ENCODE results near the gene STXBP2. TPM values are rescaled to one million over a fixed set of nuclear protein-coding genes. Genes with fewer than 3 reads are reported as not detected.
A peak's percentile ranks its signal among the peaks of the same experiment; 100 is the strongest.

Gene STXBP2
- polyA plus RNA-seq, 6 donors from 2014 or later: 71.0 to 86.2 (median 79.5) TPM

GRCh38 chr19:7670790-7671189, 33.9 kb downstream of the STXBP2 start:
- Mint-ChIP-seq H3K4me1 (peaks cover 13 to 21% (median 14%) of the 10 kb centered on the region in 3 donors), H3K4me3 (peak overlapping the region in 4 of 8 donors; percentile 33 to 61 (median 54)), H3K9me3 (peaks cover 0 to 10% (median 2%) of the 10 kb centered on the region in 7 donors), H3K27ac (no peak overlapping the region), H3K27me3 (peaks cover 42 to 74% (median 52%) of the 10 kb centered on the region in 3 donors), H3K36me3 (no peaks in the 10 kb centered on the region)
- DNase-seq (no peak), ATAC-seq (ENCODE audit: low read depth in 2 of 2) (peak; percentile 17 to 29)

DNA sequence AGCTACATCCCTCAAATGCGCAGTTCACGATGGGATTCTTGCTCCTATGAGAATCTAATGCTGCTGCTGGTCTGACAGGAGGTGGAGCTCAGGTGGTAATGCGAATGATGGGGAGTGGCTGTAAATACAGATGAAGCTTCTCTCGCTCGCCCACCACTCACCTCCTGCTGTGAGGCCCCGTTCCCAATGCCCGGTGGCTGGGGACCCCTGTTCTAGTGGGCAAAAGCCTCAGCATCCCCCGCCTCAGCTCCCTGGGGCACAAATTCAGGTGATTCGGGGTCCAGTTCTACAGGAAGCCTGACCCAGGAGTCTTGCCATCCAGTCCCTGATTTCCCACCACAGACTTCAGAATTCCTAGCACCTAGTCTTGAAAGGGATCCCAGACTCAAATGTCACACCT, 35.6 kb downstream of the STXBP2 start:
- H3K4me3 Mint-ChIP-seq: no peak overlapping the region
- H3K27me3 Mint-ChIP-seq: peaks cover 39 to 74% (median 52%) of the 10 kb centered on the region in 3 donors
- DNase-seq: no peak
- peaks cover 27 to 38% (median 32%) of the 10 kb centered on the region in 3 donors for H3K4me1 Mint-ChIP-seq
- no peak overlapping the region for H3K27ac Mint-ChIP-seq
- peaks cover 0 to 10% (median 2%) of the 10 kb centered on the region in 7 donors for H3K9me3 Mint-ChIP-seq
- H3K36me3 Mint-ChIP-seq: no peaks in the 10 kb centered on the region
- no peak for ATAC-seq (ENCODE audit: low read depth in 2 of 2)

GRCh38 chr19:7674010-7675005, 37.4 kb downstream of the STXBP2 start:
- Mint-ChIP-seq H3K4me1 (peaks cover 32 to 51% (median 42%) of the 10 kb centered on the region in 3 donors), H3K36me3 (no peaks in the 10 kb centered on the region), H3K9me3 (peaks cover 0 to 10% (median 2%) of the 10 kb centered on the region in 7 donors), H3K27me3 (peaks cover 40 to 64% (median 48%) of the 10 kb centered on the region in 3 donors), H3K27ac (no peak overlapping the region), H3K4me3 (peak overlapping the region in 1 of 8 donors; percentile 35)
- ATAC-seq (ENCODE audit: low read depth in 2 of 2) (no peak), DNase-seq (no peak)

GRCh38 chr19:7676376-7676775, 39.5 kb downstream of the STXBP2 start:
- Mint-ChIP-seq H3K4me3 (peak overlapping the region in 7 of 8 donors; percentile 43 to 86 (median 59)), H3K27me3 (peaks cover 30 to 45% (median 33%) of the 10 kb centered on the region in 3 donors), H3K36me3 (no peaks in the 10 kb centered on the region), H3K9me3 (peaks cover 0 to 10% (median 2%) of the 10 kb centered on the region in 7 donors), H3K4me1 (peaks cover 31 to 56% (median 44%) of the 10 kb centered on the region in 3 donors), H3K27ac (peak overlapping the region in 4 of 6 donors; percentile 9 to 81 (median 68))
- DNase-seq (peak; percentile 39), ATAC-seq (ENCODE audit: low read depth in 2 of 2) (no peak)

GRCh38 chr19:7676854-7677253, 39.9 kb downstream of the STXBP2 start, which contains the start of gene MCEMP1:
TSS of gene MCEMP1 (plus strand) at chr19:7677090. CDS start at chr19:7677121, 31 bp downstream.
- Mint-ChIP-seq H3K27ac (peak within 1 kb of the TSS; percentile 9 to 94 (median 80)), H3K27me3 (peaks cover 27 to 40% (median 29%) of the 10 kb centered on the region in 3 donors), H3K4me1 (peaks cover 36 to 61% (median 48%) of the 10 kb centered on the region in 3 donors), H3K36me3 (no peaks in the 10 kb centered on the region), H3K9me3 (peaks cover 0 to 10% (median 2%) of the 10 kb centered on the region in 7 donors), H3K4me3 (peak within 1 kb of the TSS; percentile 43 to 86 (median 60))
- ATAC-seq (ENCODE audit: low read depth in 2 of 2): no peak
- DNase-seq: no peak

GRCh38 chr19:7677669-7678311, 40.9 kb downstream of the STXBP2 start:
- ATAC-seq (ENCODE audit: low read depth in 2 of 2): no peak
- H3K27ac Mint-ChIP-seq: peak overlapping the region; percentile 24 to 94 (median 67)
- H3K36me3 Mint-ChIP-seq: no peaks in the 10 kb centered on the region
- peaks cover 20 to 36% (median 26%) of the 10 kb centered on the region in 3 donors for H3K27me3 Mint-ChIP-seq
- peaks cover 0 to 10% (median 2%) of the 10 kb centered on the region in 7 donors for H3K9me3 Mint-ChIP-seq
- peaks cover 40 to 67% (median 53%) of the 10 kb centered on the region in 3 donors for H3K4me1 Mint-ChIP-seq
- peak overlapping the region in 3 of 8 donors; percentile 4 to 57 (median 20) for H3K4me3 Mint-ChIP-seq
- DNase-seq: no peak

DNA sequence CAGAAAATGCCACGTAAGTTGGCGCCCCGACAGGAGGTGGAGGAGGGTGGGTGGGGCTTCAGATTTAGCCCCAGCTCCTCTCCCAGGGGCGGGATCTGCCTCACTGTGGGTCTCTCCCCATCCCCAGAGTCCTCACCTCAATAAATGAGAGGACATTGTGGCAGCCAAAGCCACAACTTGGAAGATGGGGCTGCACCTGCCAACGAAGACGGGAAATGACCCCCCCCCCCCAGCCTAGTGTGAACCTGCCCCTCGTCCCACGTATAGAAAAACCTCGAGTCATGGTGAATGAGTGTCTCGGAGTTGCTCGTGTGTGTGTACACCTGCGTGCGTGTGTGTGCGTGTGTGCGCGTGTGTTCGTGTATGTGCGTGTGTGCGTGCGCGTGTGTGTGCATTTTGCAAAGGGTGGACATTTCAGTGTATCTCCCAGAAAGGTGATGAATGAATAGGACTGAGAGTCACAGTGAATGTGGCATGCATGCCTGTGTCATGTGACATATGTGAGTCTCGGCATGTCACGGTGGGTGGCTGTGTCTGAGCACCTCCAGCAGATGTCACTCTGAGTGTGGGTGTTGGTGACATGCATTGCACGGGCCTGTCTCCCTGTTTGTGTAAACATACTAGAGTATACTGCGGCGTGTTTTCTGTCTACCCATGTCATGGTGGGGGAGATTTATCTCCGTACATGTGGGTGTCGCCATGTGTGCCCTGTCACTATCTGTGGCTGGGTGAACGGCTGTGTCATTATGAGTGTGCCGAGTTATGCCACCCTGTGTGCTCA, 42.3 kb downstream of the STXBP2 start:
- Mint-ChIP-seq H3K36me3 (no peaks in the 10 kb centered on the region), H3K4me1 (peaks cover 41 to 68% (median 61%) of the 10 kb centered on the region in 3 donors), H3K4me3 (peak overlapping the region; percentile 60 to 96 (median 80)), H3K27me3 (peaks cover 10 to 22% (median 15%) of the 10 kb centered on the region in 3 donors), H3K9me3 (peaks cover 0 to 7% (median 2%) of the 10 kb centered on the region in 7 donors), H3K27ac (peak overlapping the region; percentile 78 to 99 (median 95))
- ATAC-seq (ENCODE audit: low read depth in 2 of 2) (peak; percentile 77), DNase-seq (peak; percentile 81)

- ATAC-seq (ENCODE audit: low read depth in 2 of 2) (no peak), DNase-seq (no peak)
- peak overlapping the region; percentile 78 to 99 (median 95) for H3K27ac Mint-ChIP-seq
- H3K4me1 Mint-ChIP-seq: peaks cover 41 to 63% (median 61%) of the 10 kb centered on the region in 3 donors
- peaks cover 0 to 2% (median 0%) of the 10 kb centered on the region in 7 donors for H3K9me3 Mint-ChIP-seq
- H3K4me3 Mint-ChIP-seq: peak overlapping the region; percentile 72 to 96 (median 80)
- H3K36me3 Mint-ChIP-seq: no peaks in the 10 kb centered on the region
- peaks cover 9 to 15% (median 10%) of the 10 kb centered on the region in 3 donors for H3K27me3 Mint-ChIP-seq
These were observed 43.1 kb downstream of the STXBP2 start for GRCh38 chr19:7679771-7680605.

- H3K4me1 Mint-ChIP-seq: peaks cover 47 to 68% (median 66%) of the 10 kb centered on the region in 3 donors
- peak within 1 kb of the TSS; percentile 82 to 98 (median 95) for H3K4me3 Mint-ChIP-seq
These were observed 43.9 kb downstream of the STXBP2 start, which contains the start of gene TRAPPC5 for GRCh38 chr19:7680606-7681339. TSS of gene TRAPPC5 (plus strand) at chr19:7680833. CDS start at chr19:7682254, 1,421 bp downstream.

GRCh38 chr19:7681340-7682174, 44.6 kb downstream of the STXBP2 start:
- ATAC-seq (ENCODE audit: low read depth in 2 of 2) (peak; percentile 58 to 62), DNase-seq (peak; percentile 86)
- peaks cover 0 to 2% (median 0%) of the 10 kb centered on the region in 7 donors for H3K9me3 Mint-ChIP-seq
- peaks cover 5 to 12% (median 9%) of the 10 kb centered on the region in 3 donors for H3K27me3 Mint-ChIP-seq
- H3K4me3 Mint-ChIP-seq: peak overlapping the region; percentile 82 to 98 (median 95)
- H3K27ac Mint-ChIP-seq: peak overlapping the region; percentile 84 to 98 (median 96)
- no peaks in the 10 kb centered on the region for H3K36me3 Mint-ChIP-seq
- H3K4me1 Mint-ChIP-seq: peaks cover 46 to 68% (median 66%) of the 10 kb centered on the region in 3 donors

More at GRCh38 chr19:7680606-7681339, 43.9 kb downstream of the STXBP2 start, which contains the start of gene TRAPPC5:
- ATAC-seq (ENCODE audit: low read depth in 2 of 2) (peak; percentile 27 to 42), DNase-seq (peak; percentile 86)
- peaks cover 0 to 2% (median 0%) of the 10 kb centered on the region in 7 donors for H3K9me3 Mint-ChIP-seq
- H3K27me3 Mint-ChIP-seq: peaks cover 8 to 15% (median 10%) of the 10 kb centered on the region in 3 donors
- peak within 1 kb of the TSS; percentile 93 to 99 (median 97) for H3K27ac Mint-ChIP-seq
- no peaks in the 10 kb centered on the region for H3K36me3 Mint-ChIP-seq

Measured in naive B cell (primary cell).